KMS-11 (cell line): ENCODE results near the gene TMEM97.
A peak's percentile ranks its signal among the peaks of the same experiment; 100 is the strongest.

ENCODE experiments used
- H2AFZ ChIP-seq: fragments of 200-600 bp; sonication (generic); 2 replicates; pipeline ENCODE4 v1.6.1; 2016; ENCODE audit warnings: antibody characterized with exemption, mixed run types, low read depth
- H3K27ac ChIP-seq: fragments of 200-600 bp; sonication (generic); 2 replicates; pipeline ENCODE4 v1.6.1; 2016; ENCODE audit warnings: mild to moderate bottlenecking, mixed run types
- H3K27me3 ChIP-seq: fragments of 200-600 bp; sonication (generic); 2 replicates; pipeline ENCODE4 v1.6.1; 2017; ENCODE audit warnings: mild to moderate bottlenecking, low read depth, mixed run types, moderate library complexity; ENCODE audit not compliant: insufficient read depth
- H3K36me3 ChIP-seq: fragments of 200-600 bp; sonication (generic); 2 replicates; pipeline ENCODE4 v1.6.1; 2017; ENCODE audit warnings: mild to moderate bottlenecking, mixed run types; ENCODE audit not compliant: insufficient read depth
- H3K4me1 ChIP-seq: fragments of 200-600 bp; sonication (generic); 2 replicates; pipeline ENCODE4 v1.6.1; 2016; ENCODE audit warnings: mild to moderate bottlenecking, low read depth, mixed run types; ENCODE audit not compliant: poor library complexity, severe bottlenecking
- H3K4me2 ChIP-seq: fragments of 200-600 bp; sonication (generic); 2 replicates; pipeline ENCODE4 v1.7.0; 2016; ENCODE audit warnings: mild to moderate bottlenecking, mixed run types
- H3K4me3 ChIP-seq: fragments of 200-600 bp; sonication (generic); IDR thresholded peaks from 2 replicates; pipeline ENCODE4 v1.6.1; 2017; ENCODE audit warnings: low read depth, low read length, mixed read lengths; ENCODE audit not compliant: insufficient read depth
- H3K79me2 ChIP-seq: fragments of 200-600 bp; sonication (generic); 2 replicates; pipeline ENCODE4 v1.6.1; 2016; ENCODE audit warnings: low read depth, mixed run types; ENCODE audit not compliant: insufficient read depth
- H3K9ac ChIP-seq: fragments of 200-600 bp; sonication (generic); 2 replicates; pipeline ENCODE4 v1.6.1; 2016; ENCODE audit warnings: mild to moderate bottlenecking, mixed run types
- H4K20me1 ChIP-seq: fragments of 200-600 bp; sonication (generic); 2 replicates; pipeline ENCODE4 v1.6.1; 2016; ENCODE audit warnings: mild to moderate bottlenecking, mixed run types; ENCODE audit not compliant: insufficient read depth
- CTCF ChIP-seq: fragments of 200-600 bp; sonication (generic); conservative IDR thresholded peaks from 2 replicates; pipeline ENCODE4 v1.6.1; 2017; ENCODE audit warnings: low read depth, mild to moderate bottlenecking, antibody characterized with exemption, low read length, moderate library complexity, mixed read lengths

The TMEM97 gene

GRCh38 chr17:28357061-28357900 lies 38.3 kb downstream of the TMEM97 start, which contains the start of gene POLDIP2:
Gene POLDIP2, minus strand, starts transcription at chr17:28357527. Its CDS starts 79 bp downstream, at chr17:28357448.
- H3K4me3 ChIP-seq = peak within 1 kb of the TSS; percentile 51
- peaks cover 12% of the 10 kb centered on the region; the same call in 1 of the 2 replicates for H3K36me3 ChIP-seq
- no peaks in the 10 kb centered on the region for H4K20me1 ChIP-seq
- peaks cover 29% of the 10 kb centered on the region for H3K79me2 ChIP-seq
- H3K27ac ChIP-seq = peak within 1 kb of the TSS; percentile 60
- H2AFZ ChIP-seq = peak within 1 kb of the TSS; percentile 77
- 0 out of 2 replicates have a peak, but pooled peaks have one; percentile 14 for TF ChIP-seq CTCF
- no peaks in the 10 kb centered on the region for H3K27me3 ChIP-seq
- peaks cover 21% of the 10 kb centered on the region for H3K4me1 ChIP-seq
- H3K9ac ChIP-seq = peak within 1 kb of the TSS; percentile 91
- peak within 1 kb of the TSS; percentile 99 for H3K4me2 ChIP-seq

- H3K27me3 ChIP-seq = no peaks in the 10 kb centered on the region
- peak overlapping the region; percentile 97 for H3K4me2 ChIP-seq
- H3K4me3 ChIP-seq = no peak overlapping the region
- H3K4me1 ChIP-seq = peaks cover 21% of the 10 kb centered on the region
- H3K79me2 ChIP-seq = peaks cover 29% of the 10 kb centered on the region
- H2AFZ ChIP-seq = peak overlapping the region; percentile 77
- H4K20me1 ChIP-seq = no peaks in the 10 kb centered on the region
- peak overlapping the region; percentile 6; the same call in 1 of the 2 replicates for H3K27ac ChIP-seq
- H3K9ac ChIP-seq = peak overlapping the region; percentile 91
- no peak for TF ChIP-seq CTCF
- H3K36me3 ChIP-seq = peaks cover 9% of the 10 kb centered on the region; the same call in 1 of the 2 replicates
Observed at GRCh38 chr17:28357901-28358197, 38.8 kb downstream of the TMEM97 start.

- no peak overlapping the region for H3K27ac ChIP-seq
- no peaks in the 10 kb centered on the region for H4K20me1 ChIP-seq
- no peaks in the 10 kb centered on the region for H3K36me3 ChIP-seq
- no peak overlapping the region for H3K4me2 ChIP-seq
- no peak overlapping the region for H2AFZ ChIP-seq
- H3K79me2 ChIP-seq = peaks cover 8% of the 10 kb centered on the region
- TF ChIP-seq CTCF = no peak
- peaks cover 8% of the 10 kb centered on the region for H3K4me1 ChIP-seq
- no peak overlapping the region for H3K4me3 ChIP-seq
- no peaks in the 10 kb centered on the region for H3K27me3 ChIP-seq
- H3K9ac ChIP-seq = no peak overlapping the region
Observed at GRCh38 chr17:28363186-28363585, 44.2 kb downstream of the TMEM97 start.

GRCh38 chr17:28363776-28364650 lies 45.0 kb downstream of the TMEM97 start:
- TF ChIP-seq CTCF = no peak
- Histone ChIP-seq H3K9ac (no peak overlapping the region), H3K4me2 (no peak overlapping the region), H3K27ac (no peak overlapping the region), H3K36me3 (no peaks in the 10 kb centered on the region), H3K27me3 (no peaks in the 10 kb centered on the region), H3K4me3 (no peak overlapping the region), H2AFZ (no peak overlapping the region), H3K4me1 (no peaks in the 10 kb centered on the region), H4K20me1 (no peaks in the 10 kb centered on the region), H3K79me2 (no peaks in the 10 kb centered on the region)
